Panc1 (cell line): ENCODE data around the gene OSBPL9. TPM values are rescaled to one million over a fixed set of nuclear protein-coding genes. Genes with fewer than 3 reads are reported as not detected.
A peak's percentile ranks its signal among the peaks of the same experiment; 100 is the strongest.

ENCODE experiments used
- ATAC-seq: fragments of 200-7000 bp; cut with Tn5 transposase; 2 replicates; pipeline ENCODE4 v1.9.1; 2020; ENCODE audit warnings: mild to moderate bottlenecking, moderate library complexity
- BruUV-seq: library from RNA; stranded (reverse); fragments of 400-500 nt; replicated peaks from 2 replicates; lab custom pipeline; 2021; lab: Mats Ljungman, UMichigan
- CTCF ChIA-PET: fragments of 300-600 bp; sonication (Branson Sonifier 250); formaldehyde crosslinking; loops from one replicate; lab custom pipeline; 2022; ENCODE audit warnings: antibody characterized with exemption; lab: Charles Lee
- POLR2A ChIA-PET: fragments of 300-600 bp; sonication (Branson Sonifier 250); formaldehyde crosslinking; loops from one replicate; lab custom pipeline; 2022; ENCODE audit warnings: antibody characterized with exemption; lab: Charles Lee
- DNase-seq: peaks from one replicate; pipeline ENCODE4 v3.0.0-alpha.2; 2010; ENCODE audit warnings: low read depth, low spot score
- H3K27ac ChIP-seq: 2 replicates; pipeline ENCODE4 v1.5.1; 2011; ENCODE audit warnings: mild to moderate bottlenecking, low read length, inconsistent platforms
- H3K27me3 ChIP-seq: fragments of 200-500 bp; sonication (Bioruptor generic); 2 replicates; pipeline ENCODE4 v1.6.0; 2014; ENCODE audit warnings: low read length, inconsistent platforms; ENCODE audit not compliant: control insufficient read depth, insufficient read depth
- H3K36me3 ChIP-seq: fragments of 200-500 bp; sonication (Bioruptor generic); 2 replicates; pipeline ENCODE4 v1.5.1; 2014; ENCODE audit warnings: inconsistent platforms, mild to moderate bottlenecking, low read length, moderate library complexity; ENCODE audit not compliant: control insufficient read depth, insufficient read depth
- H3K4me1 ChIP-seq: 2 replicates; pipeline ENCODE4 v1.5.1; 2011; ENCODE audit warnings: inconsistent platforms, mild to moderate bottlenecking, low read length, moderate library complexity; ENCODE audit not compliant: control insufficient read depth, insufficient read depth
- H3K4me3 ChIP-seq, 2 experiments: 2 replicates each; pipeline ENCODE4 v1.5.1; 2011 to 2012; ENCODE audit warnings: low read depth in 2 of 2, low read length in 2 of 2, mild to moderate bottlenecking in 2 of 2, inconsistent platforms in 1 of 2, moderate library complexity in 1 of 2
- H3K9me3 ChIP-seq: fragments of 200-500 bp; sonication (Bioruptor generic); 2 replicates; pipeline ENCODE4 v1.5.1; 2014; ENCODE audit warnings: low read depth, mild to moderate bottlenecking, inconsistent platforms, low read length, moderate library complexity; ENCODE audit not compliant: control insufficient read depth, insufficient read depth
- CTCF ChIP-seq: fragments of 450-650 bp; IDR thresholded peaks from 2 replicates; pipeline ENCODE4 v1.5.1; 2017; ENCODE audit warnings: mild to moderate bottlenecking
- POLR2AphosphoS5 ChIP-seq: IDR thresholded peaks from 2 replicates; pipeline ENCODE4 v1.6.1; 2012; ENCODE audit warnings: mild to moderate bottlenecking, low read depth, low read length, moderate library complexity
- REST ChIP-seq, 2 experiments: IDR thresholded peaks; 2 replicates each; pipeline ENCODE4 v1.6.1; 2011 to 2012; ENCODE audit warnings: low read depth in 2 of 2, control low read depth in 1 of 2, low read length in 1 of 2, mild to moderate bottlenecking in 1 of 2, moderate library complexity in 1 of 2; ENCODE audit not compliant: insufficient read depth in 1 of 2
- SIN3A ChIP-seq: IDR thresholded peaks from 2 replicates; pipeline ENCODE4 v1.6.1; 2012; ENCODE audit warnings: low read depth, mild to moderate bottlenecking, low read length, moderate library complexity, borderline replicate concordance; ENCODE audit not compliant: insufficient read depth
- TCF7L2 ChIP-seq: IDR thresholded peaks from 2 replicates; pipeline ENCODE4 v1.6.1; 2011; ENCODE audit warnings: mild to moderate bottlenecking, low read depth, low read length, inconsistent platforms
- in situ Hi-C: cut with HindIII; loops from 2 replicates; pipeline ENCODE4 v1.10.0; 2016; ENCODE audit warnings: low sequenced_read_pairs, low pct_unique_long_range_greater_than_20kb
- intact Hi-C: fragments of 100-400 bp; cut with micrococcal nuclease; formaldehyde crosslinking; loops from one replicate; pipeline ENCODE4 v1.10.0; 2022; ENCODE audit not compliant: unreplicated experiment
- total RNA-seq: library from RNA; stranded (reverse); gene quantifications from one replicate; pipeline ENCODE4 v1.2.1, GENCODE V29; 2021; ENCODE audit not compliant: unreplicated experiment

The OSBPL9 gene
- total RNA-seq, 1 experiment from 2014 or later: 85.5 TPM

GRCh38 chr1:51621161-51621560 is 4.3 kb downstream of the OSBPL9 start:
- Histone ChIP-seq H3K9me3 (no peaks in the 10 kb centered on the region), H3K4me3 (no peak overlapping the region), H3K4me1 (peaks cover 60% of the 10 kb centered on the region), H3K36me3 (peaks cover 2% of the 10 kb centered on the region; the same call in 1 of the 2 replicates), H3K27ac (peak overlapping the region; percentile 75), H3K27me3 (no peaks in the 10 kb centered on the region)
- ChIA-PET POLR2A (interaction anchor here (0.6 kb wide), 1 partner anchor 16 kb away, joined by 3 read pairs; no protein-coding TSS in a partner anchor), CTCF (no interaction called here)
- in situ Hi-C loops: no loop called here
- intact Hi-C loops: no loop called here
- DNase-seq (no peak), ATAC-seq (no peak)
- no TSS peak for BruUV-seq
- no peak for TF ChIP-seq CTCF
- no peak for TF ChIP-seq POLR2AphosphoS5
- no peak for TF ChIP-seq SIN3A
- TF ChIP-seq REST (IDR thresholded peaks at IDR 0.05; ENCODE audit: insufficient read depth in 1 of 2, low read depth in 2 of 2, low read length in 1 of 2): no peak
- no peak for TF ChIP-seq TCF7L2

GRCh38 chr1:51621841-51622454 is 5.1 kb downstream of the OSBPL9 start:
- ChIA-PET CTCF (no interaction called here), POLR2A (interaction anchor here (0.6 to 0.7 kb wide), 2 partner anchors 16 to 169 kb away, joined by 3 read pairs; no protein-coding TSS in a partner anchor)
- no TSS peak for BruUV-seq
- Histone ChIP-seq H3K27me3 (no peaks in the 10 kb centered on the region), H3K36me3 (peaks cover 2% of the 10 kb centered on the region; the same call in 1 of the 2 replicates), H3K9me3 (no peaks in the 10 kb centered on the region), H3K4me3 (no peak overlapping the region), H3K27ac (peak overlapping the region; percentile 75), H3K4me1 (peaks cover 56% of the 10 kb centered on the region)
- ATAC-seq (no peak), DNase-seq (no peak)
- in situ Hi-C loops (no loop called here), intact Hi-C loops (no loop called here)
- TF ChIP-seq SIN3A (no peak), TCF7L2 (no peak), REST (IDR thresholded peaks at IDR 0.05; ENCODE audit: insufficient read depth in 1 of 2, low read depth in 2 of 2, low read length in 1 of 2) (no peak), POLR2AphosphoS5 (no peak), CTCF (no peak)
